Gastrocnemius medialis (tissue), 4 donors: Measurements from ENCODE around the gene FCHSD2.

ENCODE experiments used
- POLR2A ChIP-seq, 2 donors: fragments of 450-650 bp; IDR thresholded peaks; one replicate each; pipeline ENCODE4 v1.6.1; 2017; ENCODE audit warnings: antibody characterized with exemption in 2 of 2, mild to moderate bottlenecking in 2 of 2, moderate library complexity in 2 of 2
- TF ChIP-seq, protein P1 (sequence below), 5 experiments: fragments of 450-650 bp in 3 of 5; fragments of 200-600 bp in 2 of 5; sonication (generic) in 2 of 5; IDR thresholded peaks in 4 of 5; conservative IDR thresholded peaks in 1 of 5; 1 replicate in 4 of 5; 2 replicates in 1 of 5; pipeline ENCODE4 v1.5.1; 2016 to 2019; ENCODE audit warnings: antibody characterized with exemption in 5 of 5, mild to moderate bottlenecking in 3 of 5, moderate library complexity in 3 of 5

DNA sequence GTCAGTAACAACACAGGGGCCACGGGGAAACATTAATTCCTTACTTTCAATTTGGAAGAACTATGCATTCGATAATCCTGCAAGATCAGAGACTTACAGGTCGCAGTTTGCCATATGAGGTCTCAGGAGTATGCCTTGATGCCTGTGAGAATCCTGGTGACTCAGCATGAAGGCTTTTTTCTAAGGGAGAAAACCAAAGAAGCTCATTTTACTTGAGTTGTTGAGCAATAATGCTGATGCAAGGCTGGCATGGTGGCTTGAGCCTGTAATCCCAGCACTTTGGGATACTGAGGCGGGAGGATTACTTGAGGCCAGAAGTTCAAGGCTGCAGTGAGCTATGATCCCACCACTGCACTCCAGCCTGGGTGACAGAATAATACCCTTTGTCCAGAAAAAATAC lies 301.3 kb downstream of the FCHSD2 start:
- TF ChIP-seq POLR2A (IDR thresholded peaks at IDR 0.05): no peak
- TF ChIP-seq, protein P1, sequence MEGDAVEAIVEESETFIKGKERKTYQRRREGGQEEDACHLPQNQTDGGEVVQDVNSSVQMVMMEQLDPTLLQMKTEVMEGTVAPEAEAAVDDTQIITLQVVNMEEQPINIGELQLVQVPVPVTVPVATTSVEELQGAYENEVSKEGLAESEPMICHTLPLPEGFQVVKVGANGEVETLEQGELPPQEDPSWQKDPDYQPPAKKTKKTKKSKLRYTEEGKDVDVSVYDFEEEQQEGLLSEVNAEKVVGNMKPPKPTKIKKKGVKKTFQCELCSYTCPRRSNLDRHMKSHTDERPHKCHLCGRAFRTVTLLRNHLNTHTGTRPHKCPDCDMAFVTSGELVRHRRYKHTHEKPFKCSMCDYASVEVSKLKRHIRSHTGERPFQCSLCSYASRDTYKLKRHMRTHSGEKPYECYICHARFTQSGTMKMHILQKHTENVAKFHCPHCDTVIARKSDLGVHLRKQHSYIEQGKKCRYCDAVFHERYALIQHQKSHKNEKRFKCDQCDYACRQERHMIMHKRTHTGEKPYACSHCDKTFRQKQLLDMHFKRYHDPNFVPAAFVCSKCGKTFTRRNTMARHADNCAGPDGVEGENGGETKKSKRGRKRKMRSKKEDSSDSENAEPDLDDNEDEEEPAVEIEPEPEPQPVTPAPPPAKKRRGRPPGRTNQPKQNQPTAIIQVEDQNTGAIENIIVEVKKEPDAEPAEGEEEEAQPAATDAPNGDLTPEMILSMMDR (IDR thresholded peaks at IDR 0.05 in 4 of 5, conservative IDR thresholded peaks at IDR 0.05 in 1 of 5): no peak
